ENCODE results near the gene PGS1.

The PGS1 gene

GRCh38 chr17:78387977-78388941 is 9.8 kb downstream of the PGS1 start:
- DNase-seq = no peak

- no peak for DNase-seq
Observed at GRCh38 chr17:78390241-78391050, 12.0 kb downstream of the PGS1 start.

GRCh38 chr17:78391051-78391431 is 12.6 kb downstream of the PGS1 start:
- no peak for DNase-seq

GRCh38 chr17:78391843-78392242 is 13.4 kb downstream of the PGS1 start:
- DNase-seq = no peak

- no peak for DNase-seq
Observed at GRCh38 chr17:78392295-78392694, 13.8 kb downstream of the PGS1 start.

- no peak for DNase-seq
Observed at GRCh38 chr17:78393575-78393974, 15.1 kb downstream of the PGS1 start.

GRCh38 chr17:78394209-78394608 is 15.8 kb downstream of the PGS1 start:
- no peak for DNase-seq

GRCh38 chr17:78395155-78395554 is 16.7 kb downstream of the PGS1 start:
- DNase-seq = no peak

GRCh38 chr17:78396441-78397337 is 18.2 kb downstream of the PGS1 start:
- no peak for DNase-seq

GRCh38 chr17:78397681-78398101 is 19.2 kb downstream of the PGS1 start:
- no peak for DNase-seq

- no peak for DNase-seq
Observed at GRCh38 chr17:78398390-78398789, 19.9 kb downstream of the PGS1 start.

- DNase-seq = no peak
Observed at GRCh38 chr17:78399028-78399692, 20.7 kb downstream of the PGS1 start.

- DNase-seq = no peak
Observed at GRCh38 chr17:78399693-78400144, 21.3 kb downstream of the PGS1 start.

GRCh38 chr17:78400581-78401240 is 22.3 kb downstream of the PGS1 start:
- DNase-seq = no peak

- no peak for DNase-seq
Observed at GRCh38 chr17:78401246-78401645, 22.8 kb downstream of the PGS1 start.

GRCh38 chr17:78401891-78402290 is 23.4 kb downstream of the PGS1 start:
- DNase-seq = no peak

GRCh38 chr17:78403822-78404221 is 25.4 kb downstream of the PGS1 start:
- no peak for DNase-seq

- no peak for DNase-seq
Observed at GRCh38 chr17:78406396-78406795, 27.9 kb downstream of the PGS1 start.

GRCh38 chr17:78406920-78407319 is 28.5 kb downstream of the PGS1 start:
- DNase-seq = no peak

GRCh38 chr17:78407387-78408000 is 29.0 kb downstream of the PGS1 start:
- DNase-seq = no peak

- DNase-seq = no peak
Observed at GRCh38 chr17:78408476-78409050, 30.1 kb downstream of the PGS1 start.

Measured in activated CD8-positive, alpha-beta memory T cell treated with anti-CD3 and anti-CD28 coated beads, Interleukin-2, amount 50 U/mL, for 48 hours (primary cell).